ENCODE measurements around the gene SPAG16. TPM values are rescaled to one million over a fixed set of nuclear protein-coding genes. Genes with fewer than 3 reads are reported as not detected.

The SPAG16 gene
- total RNA-seq, 1 donor from 2014 or later, result 14.4 TPM

GRCh38 chr2:214019973-214020345 lies 735.7 kb downstream of the SPAG16 start:
- no peaks in the 10 kb centered on the region for H3K9me3 Mint-ChIP-seq (ENCODE audit: unreplicated experiment)
- H3K27ac Mint-ChIP-seq (ENCODE audit: unreplicated experiment), result no peak overlapping the region
- no peaks in the 10 kb centered on the region for H3K27me3 Mint-ChIP-seq (ENCODE audit: unreplicated experiment)
- no peak for TF ChIP-seq CTCF (IDR thresholded peaks at IDR 0.05; ENCODE audit: unreplicated experiment)
- no peak for DNase-seq (ENCODE audit: low spot score)
- no peaks in the 10 kb centered on the region for H3K4me1 Mint-ChIP-seq (ENCODE audit: unreplicated experiment)
- no peaks in the 10 kb centered on the region for H3K36me3 Mint-ChIP-seq (ENCODE audit: low read depth, unreplicated experiment)
- H3K4me3 Mint-ChIP-seq (ENCODE audit: unreplicated experiment), result no peak overlapping the region

GRCh38 chr2:214029190-214029589 lies 744.9 kb downstream of the SPAG16 start:
- H3K9me3 Mint-ChIP-seq (ENCODE audit: unreplicated experiment), result no peaks in the 10 kb centered on the region
- H3K27ac Mint-ChIP-seq (ENCODE audit: unreplicated experiment), result no peak overlapping the region
- peaks cover 5% of the 10 kb centered on the region for H3K4me1 Mint-ChIP-seq (ENCODE audit: unreplicated experiment)
- H3K36me3 Mint-ChIP-seq (ENCODE audit: low read depth, unreplicated experiment), result no peaks in the 10 kb centered on the region
- no peak for DNase-seq (ENCODE audit: low spot score)
- no peaks in the 10 kb centered on the region for H3K27me3 Mint-ChIP-seq (ENCODE audit: unreplicated experiment)
- H3K4me3 Mint-ChIP-seq (ENCODE audit: unreplicated experiment), result no peak overlapping the region
- TF ChIP-seq CTCF (IDR thresholded peaks at IDR 0.05; ENCODE audit: unreplicated experiment), result no peak

GRCh38 chr2:214031566-214031965 lies 747.3 kb downstream of the SPAG16 start:
- no peak for DNase-seq (ENCODE audit: low spot score)
- Mint-ChIP-seq H3K4me3 (ENCODE audit: unreplicated experiment) (no peak overlapping the region), H3K9me3 (ENCODE audit: unreplicated experiment) (no peaks in the 10 kb centered on the region), H3K27me3 (ENCODE audit: unreplicated experiment) (no peaks in the 10 kb centered on the region), H3K4me1 (ENCODE audit: unreplicated experiment) (peaks cover 5% of the 10 kb centered on the region), H3K36me3 (ENCODE audit: low read depth, unreplicated experiment) (no peaks in the 10 kb centered on the region), H3K27ac (ENCODE audit: unreplicated experiment) (no peak overlapping the region)
- no peak for TF ChIP-seq CTCF (IDR thresholded peaks at IDR 0.05; ENCODE audit: unreplicated experiment)

GRCh38 chr2:214034417-214034816 lies 750.2 kb downstream of the SPAG16 start:
- Mint-ChIP-seq H3K4me3 (ENCODE audit: unreplicated experiment) (no peak overlapping the region), H3K27me3 (ENCODE audit: unreplicated experiment) (no peaks in the 10 kb centered on the region), H3K9me3 (ENCODE audit: unreplicated experiment) (no peaks in the 10 kb centered on the region), H3K4me1 (ENCODE audit: unreplicated experiment) (peaks cover 5% of the 10 kb centered on the region), H3K27ac (ENCODE audit: unreplicated experiment) (no peak overlapping the region), H3K36me3 (ENCODE audit: low read depth, unreplicated experiment) (no peaks in the 10 kb centered on the region)
- no peak for DNase-seq (ENCODE audit: low spot score)
- no peak for TF ChIP-seq CTCF (IDR thresholded peaks at IDR 0.05; ENCODE audit: unreplicated experiment)

- no peaks in the 10 kb centered on the region for H3K36me3 Mint-ChIP-seq (ENCODE audit: low read depth, unreplicated experiment)
- H3K4me3 Mint-ChIP-seq (ENCODE audit: unreplicated experiment), result no peak overlapping the region
- H3K4me1 Mint-ChIP-seq (ENCODE audit: unreplicated experiment), result peaks cover 5% of the 10 kb centered on the region
- H3K27ac Mint-ChIP-seq (ENCODE audit: unreplicated experiment), result no peak overlapping the region
- H3K27me3 Mint-ChIP-seq (ENCODE audit: unreplicated experiment), result no peaks in the 10 kb centered on the region
- no peak for DNase-seq (ENCODE audit: low spot score)
- no peak for TF ChIP-seq CTCF (IDR thresholded peaks at IDR 0.05; ENCODE audit: unreplicated experiment)
- H3K9me3 Mint-ChIP-seq (ENCODE audit: unreplicated experiment), result no peaks in the 10 kb centered on the region
These were observed 751.0 kb downstream of the SPAG16 start for GRCh38 chr2:214035091-214035852.

Measured in endothelial cell (in vitro differentiated cells).